ENCODE data around the gene FAM187B.

DNA sequence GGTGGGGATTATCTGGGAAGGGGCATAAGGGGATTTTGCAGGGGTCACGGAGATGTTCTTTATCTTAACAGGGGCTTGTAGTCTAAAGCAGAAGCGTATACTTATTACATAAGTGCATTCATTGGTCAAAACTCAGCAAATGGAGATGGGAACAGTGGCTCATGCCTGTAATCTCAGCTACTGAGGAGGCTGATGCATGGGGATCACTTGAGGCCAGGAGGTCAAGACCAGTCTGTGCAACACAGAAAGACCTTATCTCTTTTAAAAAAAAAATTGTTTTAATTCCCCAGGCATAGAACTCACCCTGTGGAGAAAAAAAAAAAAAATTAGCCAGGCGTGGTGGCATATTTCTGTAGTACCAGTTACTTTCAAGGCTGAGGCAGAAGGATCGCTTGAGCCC lies 18.9 kb downstream of the FAM187B start:
- TF ChIP-seq, protein P1, sequence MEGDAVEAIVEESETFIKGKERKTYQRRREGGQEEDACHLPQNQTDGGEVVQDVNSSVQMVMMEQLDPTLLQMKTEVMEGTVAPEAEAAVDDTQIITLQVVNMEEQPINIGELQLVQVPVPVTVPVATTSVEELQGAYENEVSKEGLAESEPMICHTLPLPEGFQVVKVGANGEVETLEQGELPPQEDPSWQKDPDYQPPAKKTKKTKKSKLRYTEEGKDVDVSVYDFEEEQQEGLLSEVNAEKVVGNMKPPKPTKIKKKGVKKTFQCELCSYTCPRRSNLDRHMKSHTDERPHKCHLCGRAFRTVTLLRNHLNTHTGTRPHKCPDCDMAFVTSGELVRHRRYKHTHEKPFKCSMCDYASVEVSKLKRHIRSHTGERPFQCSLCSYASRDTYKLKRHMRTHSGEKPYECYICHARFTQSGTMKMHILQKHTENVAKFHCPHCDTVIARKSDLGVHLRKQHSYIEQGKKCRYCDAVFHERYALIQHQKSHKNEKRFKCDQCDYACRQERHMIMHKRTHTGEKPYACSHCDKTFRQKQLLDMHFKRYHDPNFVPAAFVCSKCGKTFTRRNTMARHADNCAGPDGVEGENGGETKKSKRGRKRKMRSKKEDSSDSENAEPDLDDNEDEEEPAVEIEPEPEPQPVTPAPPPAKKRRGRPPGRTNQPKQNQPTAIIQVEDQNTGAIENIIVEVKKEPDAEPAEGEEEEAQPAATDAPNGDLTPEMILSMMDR (conservative IDR thresholded peaks at IDR 0.05; ENCODE audit: low read depth, low read length), result no peak
- TF ChIP-seq EZH2 (IDR thresholded peaks at IDR 0.05; ENCODE audit: borderline replicate concordance, low read depth, low read length, poor library complexity, severe bottlenecking), result no peak

Measured in A673 (cell line).